SH-SY5Y (cell line): ENCODE results near the gene PNMT.

Experiments used
- GATA2 ChIP-seq: IDR thresholded peaks from 2 replicates; pipeline ENCODE4 v1.6.1; 2011; ENCODE audit warnings: mild to moderate bottlenecking, low read depth, low read length
- GATA3 ChIP-seq: IDR thresholded peaks from 2 replicates; pipeline ENCODE4 v1.6.1; 2011; ENCODE audit warnings: low read depth, mild to moderate bottlenecking, low read length, moderate library complexity

GRCh38 chr17:39671651-39672521 is 3.6 kb downstream of the PNMT start:
- TF ChIP-seq GATA2: no peak
- TF ChIP-seq GATA3: no peak
